Breast epithelium (tissue), 4 donors: ENCODE measurements around the gene MEDAG. TPM values are rescaled to one million over a fixed set of nuclear protein-coding genes. Genes with fewer than 3 reads are reported as not detected.

ENCODE experiments used
- DNase-seq, 2 donors: peaks; one replicate each; pipeline ENCODE4 v3.0.0-alpha.2; 2019; ENCODE audit warnings: low spot score in 2 of 2
- H3K27ac ChIP-seq, 2 donors: fragments of 200-600 bp; sonication (generic) in 1 of 2; one replicate each; pipeline ENCODE4 v1.5.1; 2016 to 2019; ENCODE audit warnings: mild to moderate bottlenecking in 1 of 2
- H3K27me3 ChIP-seq, 2 donors: fragments of 200-600 bp; sonication (generic) in 1 of 2; one replicate each; pipeline versions ENCODE4 v1.5.1 to v1.6.0; 2017 to 2019; ENCODE audit warnings: control low read depth in 1 of 2, mild to moderate bottlenecking in 1 of 2
- H3K36me3 ChIP-seq: fragments of 200-600 bp; one replicate; pipeline ENCODE4 v1.5.1; 2019
- H3K4me1 ChIP-seq, 2 donors: fragments of 200-600 bp; sonication (generic); one replicate each; pipeline ENCODE4 v1.5.1; 2016 to 2019; ENCODE audit warnings: control low read depth in 1 of 2
- H3K4me3 ChIP-seq, 3 donors: fragments of 200-600 bp; sonication (generic); 1 replicate in 2 of 3; 2 replicates in 1 of 3; pipeline ENCODE4 v1.5.1; 2016 to 2019; ENCODE audit warnings: mild to moderate bottlenecking in 3 of 3, moderate library complexity in 2 of 3
- H3K9me3 ChIP-seq, 2 donors: fragments of 200-600 bp; sonication (generic) in 1 of 2; one replicate each; pipeline ENCODE4 v1.5.1; 2016 to 2019; ENCODE audit warnings: control low read depth in 1 of 2
- CTCF ChIP-seq, 3 donors: fragments of 450-650 bp; IDR thresholded peaks; one replicate each; pipeline ENCODE4 v1.5.1; 2016 to 2017; ENCODE audit warnings: antibody characterized with exemption in 3 of 3, mild to moderate bottlenecking in 3 of 3, moderate library complexity in 3 of 3
- POLR2A ChIP-seq: fragments of 450-650 bp; IDR thresholded peaks from one replicate; pipeline ENCODE4 v1.6.1; 2016; ENCODE audit warnings: antibody characterized with exemption, mild to moderate bottlenecking, moderate library complexity
- POLR2AphosphoS5 ChIP-seq, 3 donors: sonication (generic); formaldehyde crosslinking; IDR thresholded peaks; one replicate each; pipeline ENCODE4 v1.6.1; 2017; ENCODE audit warnings: antibody characterized with exemption in 3 of 3
- intact Hi-C: fragments of 100-400 bp; cut with DNase I; formaldehyde crosslinking; loops from one replicate; pipeline ENCODE4 v1.15.1; 2023; ENCODE audit warnings: low total_unique reads
- total RNA-seq, 3 donors: library from RNA; depleted of rRNA; stranded (reverse); fragments of >200 nt; gene quantifications; one replicate each; pipeline ENCODE4 v1.1.0, GENCODE V29; 2016

Gene MEDAG
- total RNA-seq, 3 donors from 2014 or later = 76.2 to 142 (median 95.4) TPM

- TF ChIP-seq POLR2AphosphoS5 (IDR thresholded peaks at IDR 0.05) (no peak), POLR2A (no peak), CTCF (IDR thresholded peaks at IDR 0.05) (no peak)
- Histone ChIP-seq H3K9me3 (peaks cover 0 to 13% of the 10 kb centered on the region in 2 donors), H3K4me1 (no peaks in the 10 kb centered on the region), H3K4me3 (no peak overlapping the region), H3K36me3 (no peaks in the 10 kb centered on the region), H3K27ac (no peak overlapping the region), H3K27me3 (no peaks in the 10 kb centered on the region)
- no peak for DNase-seq
- intact Hi-C loops = no loop called here
Observed at GRCh38 chr13:30943881-30944280, 37.8 kb downstream of the MEDAG start.

GRCh38 chr13:30957258-30957943 lies 51.3 kb downstream of the MEDAG start:
- TF ChIP-seq POLR2A = no peak
- TF ChIP-seq CTCF (IDR thresholded peaks at IDR 0.05) = no peak
- no peak for TF ChIP-seq POLR2AphosphoS5 (IDR thresholded peaks at IDR 0.05)
- no peaks in the 10 kb centered on the region for H3K9me3 ChIP-seq
- H3K4me1 ChIP-seq = no peaks in the 10 kb centered on the region

GRCh38 chr13:30959678-30960077 lies 53.6 kb downstream of the MEDAG start:
- H3K36me3 ChIP-seq = no peaks in the 10 kb centered on the region
- TF ChIP-seq POLR2AphosphoS5 (IDR thresholded peaks at IDR 0.05) (no peak), CTCF (IDR thresholded peaks at IDR 0.05) (no peak), POLR2A (no peak)
- DNase-seq = no peak
- H3K4me1 ChIP-seq = no peaks in the 10 kb centered on the region
- no peak overlapping the region for H3K27ac ChIP-seq
- H3K27me3 ChIP-seq = no peaks in the 10 kb centered on the region
- intact Hi-C loops = no loop called here
- no peak overlapping the region for H3K4me3 ChIP-seq
- H3K9me3 ChIP-seq = no peaks in the 10 kb centered on the region

More at GRCh38 chr13:30957258-30957943, 51.3 kb downstream of the MEDAG start:
- H3K36me3 ChIP-seq = no peaks in the 10 kb centered on the region
- no peak overlapping the region for H3K27ac ChIP-seq
- intact Hi-C loops = no loop called here
- DNase-seq = no peak
- H3K4me3 ChIP-seq = no peak overlapping the region
- H3K27me3 ChIP-seq = no peaks in the 10 kb centered on the region

GRCh38 chr13:30963791-30964190 lies 57.7 kb downstream of the MEDAG start:
- no peak overlapping the region for H3K27ac ChIP-seq
- TF ChIP-seq POLR2A (no peak), CTCF (IDR thresholded peaks at IDR 0.05) (no peak), POLR2AphosphoS5 (IDR thresholded peaks at IDR 0.05) (no peak)
- H3K4me1 ChIP-seq = no peaks in the 10 kb centered on the region
- H3K27me3 ChIP-seq = no peaks in the 10 kb centered on the region
- no peaks in the 10 kb centered on the region for H3K9me3 ChIP-seq
- intact Hi-C loops = no loop called here
- DNase-seq = no peak
- no peaks in the 10 kb centered on the region for H3K36me3 ChIP-seq
- no peak overlapping the region for H3K4me3 ChIP-seq

DNA sequence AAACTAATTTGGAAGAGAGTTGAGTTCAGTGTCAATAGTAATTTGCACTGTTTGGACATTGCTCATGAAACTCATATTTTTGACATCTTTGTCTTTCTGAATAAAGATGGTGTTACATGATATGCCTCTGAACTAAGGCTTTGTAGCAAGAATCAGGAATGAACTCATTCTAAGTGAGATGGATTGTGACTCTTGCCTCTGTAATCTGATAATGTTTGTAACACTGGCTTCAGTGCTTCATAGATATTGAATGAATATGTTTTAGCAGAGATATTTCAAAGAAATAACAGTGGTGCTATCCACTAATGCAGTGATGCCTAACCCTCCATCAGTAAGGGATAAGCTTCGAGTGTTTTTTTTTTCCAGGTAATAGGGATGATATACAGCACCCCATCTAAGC lies 59.3 kb downstream of the MEDAG start:
- intact Hi-C loops = loop anchor here (5.0 kb wide), 1 partner anchor 1458 kb away; no protein-coding TSS in a partner anchor
- H3K9me3 ChIP-seq = no peaks in the 10 kb centered on the region
- DNase-seq = no peak
- no peak overlapping the region for H3K4me3 ChIP-seq
- H3K27ac ChIP-seq = no peak overlapping the region
- H3K36me3 ChIP-seq = no peaks in the 10 kb centered on the region
- no peak for TF ChIP-seq CTCF (IDR thresholded peaks at IDR 0.05)
- TF ChIP-seq POLR2A = no peak
- TF ChIP-seq POLR2AphosphoS5 (IDR thresholded peaks at IDR 0.05) = no peak
- no peaks in the 10 kb centered on the region for H3K4me1 ChIP-seq
- no peaks in the 10 kb centered on the region for H3K27me3 ChIP-seq
